GM06990 (cell line): ENCODE results near the gene ODAD4.

ENCODE experiments used
- DNase-seq: peaks from one replicate; pipeline ENCODE4 v3.0.0-alpha.2; 2011; ENCODE audit not compliant: insufficient read length; ENCODE audit errors: extremely low read depth
- H3K27me3 ChIP-seq: replicated peaks from 2 replicates; pipeline ENCODE4 v1.6.0; 2011; ENCODE audit warnings: low read length; ENCODE audit not compliant: control insufficient read depth, insufficient read depth
- H3K36me3 ChIP-seq: 2 replicates; pipeline ENCODE4 v1.5.1; 2011; ENCODE audit warnings: low read length; ENCODE audit not compliant: control insufficient read depth, insufficient read depth
- H3K4me3 ChIP-seq: replicated peaks from 2 replicates; pipeline ENCODE4 v1.5.1; 2011; ENCODE audit warnings: low read depth, mild to moderate bottlenecking, control low read depth, low read length
- TF ChIP-seq, protein P1 (sequence below): IDR thresholded peaks from 2 replicates; pipeline ENCODE4 v1.5.1; 2011; ENCODE audit warnings: low read length, control low read depth, mild to moderate bottlenecking, inconsistent platforms; ENCODE audit not compliant: insufficient read depth, poor library complexity, severe bottlenecking

ODAD4 gene

DNA sequence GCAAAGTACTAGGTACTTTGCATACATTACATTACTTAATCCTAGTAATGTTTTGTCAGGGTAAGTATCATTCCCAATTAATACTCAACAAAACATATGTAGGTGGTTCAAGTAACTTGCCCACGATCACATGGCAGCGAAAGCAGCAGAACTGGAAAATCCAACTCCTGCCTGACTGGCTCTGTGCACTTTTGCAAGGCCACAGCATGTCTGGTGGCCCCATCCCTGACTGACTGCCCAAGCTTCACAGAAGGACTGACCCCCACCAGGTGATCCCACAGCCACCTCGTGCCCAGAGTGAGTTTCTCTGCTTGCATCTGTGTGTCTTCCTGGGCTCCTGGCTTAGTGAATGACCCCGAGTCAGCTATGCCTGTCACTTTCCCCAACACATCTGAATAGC is 47.6 kb downstream of the ODAD4 start:
- no peak overlapping the region for H3K4me3 ChIP-seq
- DNase-seq, result no peak
- TF ChIP-seq, protein P1, sequence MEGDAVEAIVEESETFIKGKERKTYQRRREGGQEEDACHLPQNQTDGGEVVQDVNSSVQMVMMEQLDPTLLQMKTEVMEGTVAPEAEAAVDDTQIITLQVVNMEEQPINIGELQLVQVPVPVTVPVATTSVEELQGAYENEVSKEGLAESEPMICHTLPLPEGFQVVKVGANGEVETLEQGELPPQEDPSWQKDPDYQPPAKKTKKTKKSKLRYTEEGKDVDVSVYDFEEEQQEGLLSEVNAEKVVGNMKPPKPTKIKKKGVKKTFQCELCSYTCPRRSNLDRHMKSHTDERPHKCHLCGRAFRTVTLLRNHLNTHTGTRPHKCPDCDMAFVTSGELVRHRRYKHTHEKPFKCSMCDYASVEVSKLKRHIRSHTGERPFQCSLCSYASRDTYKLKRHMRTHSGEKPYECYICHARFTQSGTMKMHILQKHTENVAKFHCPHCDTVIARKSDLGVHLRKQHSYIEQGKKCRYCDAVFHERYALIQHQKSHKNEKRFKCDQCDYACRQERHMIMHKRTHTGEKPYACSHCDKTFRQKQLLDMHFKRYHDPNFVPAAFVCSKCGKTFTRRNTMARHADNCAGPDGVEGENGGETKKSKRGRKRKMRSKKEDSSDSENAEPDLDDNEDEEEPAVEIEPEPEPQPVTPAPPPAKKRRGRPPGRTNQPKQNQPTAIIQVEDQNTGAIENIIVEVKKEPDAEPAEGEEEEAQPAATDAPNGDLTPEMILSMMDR, result no peak
- no peaks in the 10 kb centered on the region for H3K27me3 ChIP-seq
- peaks cover 47% of the 10 kb centered on the region for H3K36me3 ChIP-seq

DNA sequence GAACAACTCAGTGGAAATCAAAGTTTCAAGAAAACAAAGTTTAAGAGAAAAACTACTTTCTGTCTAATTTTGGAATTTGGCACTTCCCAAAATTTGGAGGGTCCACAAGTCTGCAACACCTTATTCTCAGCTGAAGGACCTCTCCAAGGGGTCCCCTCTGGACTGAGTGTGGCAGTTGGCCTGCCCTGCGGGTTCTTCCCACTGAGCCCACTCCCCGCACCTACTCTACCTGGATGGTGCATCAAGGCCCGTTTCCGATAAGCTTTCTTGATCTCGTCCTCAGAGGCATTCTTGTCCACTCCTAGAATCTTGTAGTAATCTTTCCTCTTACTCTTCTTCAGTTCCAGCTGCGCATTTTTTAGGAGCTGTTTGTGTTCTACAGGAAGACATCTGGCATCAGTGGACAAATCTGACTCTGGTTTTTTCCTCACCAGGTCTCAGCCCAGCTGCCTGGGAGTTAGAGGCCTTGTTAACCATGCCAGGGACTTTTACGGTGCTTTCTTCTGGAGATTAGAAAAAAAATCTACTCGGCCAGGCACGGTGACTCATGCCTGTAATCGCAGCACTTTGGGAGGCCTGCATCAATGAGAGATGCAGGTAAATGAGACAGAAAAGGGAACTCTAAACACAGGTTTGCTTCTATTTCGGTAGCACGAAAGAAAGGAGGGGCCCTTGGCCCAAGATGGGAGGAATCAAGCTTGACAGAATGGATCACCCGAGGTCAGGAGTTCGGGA is 51.8 kb downstream of the ODAD4 start:
- H3K27me3 ChIP-seq, result no peaks in the 10 kb centered on the region
- peaks cover 34% of the 10 kb centered on the region for H3K36me3 ChIP-seq
- H3K4me3 ChIP-seq, result no peak overlapping the region
- DNase-seq, result no peak
- TF ChIP-seq, protein P1, result no peak

DNA sequence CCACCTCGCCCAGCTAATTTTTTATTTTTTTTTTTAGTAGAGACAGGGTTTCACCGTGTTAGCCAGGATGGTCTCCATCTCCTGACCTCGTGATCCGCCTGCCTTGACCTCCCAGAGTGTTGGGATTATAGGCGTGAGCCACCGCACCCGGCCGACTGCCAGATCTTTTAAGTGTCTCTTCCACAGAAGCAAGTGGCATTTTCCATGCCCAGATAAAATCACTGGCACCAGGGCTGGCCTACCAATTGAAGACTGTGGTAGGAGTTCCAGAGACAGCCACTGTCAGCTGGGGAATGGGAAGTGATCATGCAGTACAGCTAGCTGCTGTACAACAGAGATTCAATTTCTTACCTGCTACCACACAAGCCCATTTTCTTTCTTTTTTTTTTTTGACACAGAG is 54.0 kb downstream of the ODAD4 start:
- H3K36me3 ChIP-seq, result peaks cover 38% of the 10 kb centered on the region
- H3K4me3 ChIP-seq, result no peak overlapping the region
- TF ChIP-seq, protein P1, result no peak
- DNase-seq, result no peak
- no peaks in the 10 kb centered on the region for H3K27me3 ChIP-seq

DNA sequence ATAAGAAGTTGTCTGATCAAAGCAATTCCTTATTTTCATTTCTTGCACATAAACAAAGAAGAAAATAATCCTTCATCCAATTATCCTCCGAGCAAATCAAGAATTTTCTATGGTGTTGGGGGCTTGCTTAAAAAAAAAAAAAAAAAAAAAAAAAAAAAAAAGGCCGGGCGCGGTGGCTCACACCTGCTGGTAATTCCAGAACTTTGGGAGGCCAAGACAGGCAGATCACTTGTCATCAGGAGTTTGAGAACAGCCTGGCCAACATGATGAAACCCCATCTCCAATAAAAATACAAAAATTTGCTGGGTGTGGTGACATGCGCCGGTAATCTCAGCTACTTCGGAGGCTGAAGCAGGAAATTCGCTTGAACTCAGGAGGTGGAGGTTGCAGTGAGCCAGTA is 55.5 kb downstream of the ODAD4 start:
- Histone ChIP-seq H3K36me3 (peaks cover 33% of the 10 kb centered on the region), H3K4me3 (no peak overlapping the region), H3K27me3 (no peaks in the 10 kb centered on the region)
- TF ChIP-seq, protein P1, result no peak
- no peak for DNase-seq

DNA sequence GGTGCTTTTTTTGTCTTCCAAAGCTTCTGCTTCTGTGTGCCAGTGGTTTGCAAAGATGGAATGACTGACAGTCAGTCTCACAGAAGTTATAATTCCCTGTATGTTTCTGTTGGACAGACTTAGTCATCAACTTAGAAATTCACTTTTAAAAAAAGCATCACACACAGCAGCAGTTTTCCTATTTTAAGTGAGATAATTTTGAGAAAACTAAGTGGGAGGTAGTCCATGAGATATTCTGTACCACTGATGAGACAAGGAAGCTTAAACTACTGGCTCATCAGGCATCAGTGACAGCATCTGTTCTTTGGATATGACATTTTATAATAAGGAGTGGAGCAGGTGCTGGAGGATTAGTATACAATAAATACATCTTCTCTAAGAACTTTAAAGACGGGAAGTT is 56.2 kb downstream of the ODAD4 start:
- no peak overlapping the region for H3K4me3 ChIP-seq
- TF ChIP-seq, protein P1, result no peak
- peaks cover 31% of the 10 kb centered on the region for H3K36me3 ChIP-seq
- no peak for DNase-seq
- no peaks in the 10 kb centered on the region for H3K27me3 ChIP-seq

DNA sequence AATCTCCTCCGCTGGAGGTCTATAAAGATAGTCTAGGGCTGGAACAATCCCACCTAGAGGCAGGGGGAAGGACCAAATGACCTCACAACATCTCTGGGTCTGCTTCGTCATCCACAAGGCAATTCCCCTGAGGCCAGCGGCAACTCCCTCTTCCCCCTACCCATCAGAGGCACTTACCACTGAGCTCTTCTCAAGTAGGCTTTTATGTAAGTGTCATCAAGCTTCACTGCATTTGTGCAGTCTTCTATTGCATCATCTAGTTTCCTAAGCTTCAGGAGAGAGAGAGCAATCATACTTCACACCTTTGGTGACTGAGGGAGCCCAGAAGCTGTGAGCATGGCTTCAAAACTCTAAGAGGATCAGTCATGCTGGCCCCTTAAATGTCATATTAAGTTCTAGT is 57.2 kb downstream of the ODAD4 start:
- DNase-seq, result no peak
- Histone ChIP-seq H3K36me3 (peaks cover 30% of the 10 kb centered on the region), H3K4me3 (no peak overlapping the region), H3K27me3 (no peaks in the 10 kb centered on the region)
- TF ChIP-seq, protein P1, result no peak
